GM18867 (cell line): ENCODE results near the gene ATP2B3.

Experiments
- ATAC-seq: cut with Tn5 transposase; IDR thresholded peaks from one replicate; pipeline ENCODE4 v1.9.1; 2021; ENCODE audit warnings: mild to moderate bottlenecking, moderate library complexity; ENCODE audit not compliant: unreplicated experiment

ATP2B3 gene

GRCh38 chrX:153631907-153632594, 114.6 kb downstream of the ATP2B3 start:
- ATAC-seq: no peak
